NCI-H146 (cell line): Measurements from ENCODE around the gene ST6GALNAC5.
"Not testable (repeated sequence)": the region's sequence is repeated elsewhere in the genome, so short reads cannot be mapped to it uniquely, and the experiment has no call there.

Experiments used
- DNase-seq: peaks from one replicate; lab custom pipeline; 2025; lab: John Stamatoyannopoulos, UW

The ST6GALNAC5 gene

DNA sequence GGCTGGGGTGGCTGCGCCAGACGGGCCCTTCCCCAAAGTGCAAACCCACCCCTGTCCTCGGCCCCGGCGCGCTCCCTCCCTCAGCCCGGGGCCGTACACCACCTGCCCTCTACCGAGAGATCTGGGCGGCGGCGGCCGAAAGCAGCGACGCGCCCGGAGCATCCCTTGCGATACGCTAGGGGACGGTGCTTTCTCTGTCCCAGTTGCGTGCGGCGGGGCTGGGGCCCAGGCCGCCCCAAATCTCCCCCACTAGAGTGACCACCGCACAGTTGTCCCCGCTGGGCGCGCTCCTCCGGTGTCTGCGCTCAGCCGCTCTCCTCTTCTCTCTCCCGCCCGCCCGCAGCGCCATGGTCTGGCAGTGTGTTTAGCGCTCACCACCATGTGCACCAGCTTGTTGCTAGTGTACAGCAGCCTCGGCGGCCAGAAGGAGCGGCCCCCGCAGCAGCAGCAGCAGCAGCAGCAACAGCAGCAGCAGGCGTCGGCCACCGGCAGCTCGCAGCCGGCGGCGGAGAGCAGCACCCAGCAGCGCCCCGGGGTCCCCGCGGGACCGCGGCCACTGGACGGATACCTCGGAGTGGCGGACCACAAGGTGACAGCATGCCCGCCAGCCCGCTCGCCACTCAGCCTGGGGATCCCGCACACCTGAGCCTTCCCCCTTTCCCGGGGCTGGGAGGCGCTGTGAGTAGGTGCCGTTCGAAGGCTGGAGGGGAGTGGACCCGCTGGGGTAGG is 1.0 kb downstream of the ST6GALNAC5 start:
- DNase-seq = peak; percentile 82

DNA sequence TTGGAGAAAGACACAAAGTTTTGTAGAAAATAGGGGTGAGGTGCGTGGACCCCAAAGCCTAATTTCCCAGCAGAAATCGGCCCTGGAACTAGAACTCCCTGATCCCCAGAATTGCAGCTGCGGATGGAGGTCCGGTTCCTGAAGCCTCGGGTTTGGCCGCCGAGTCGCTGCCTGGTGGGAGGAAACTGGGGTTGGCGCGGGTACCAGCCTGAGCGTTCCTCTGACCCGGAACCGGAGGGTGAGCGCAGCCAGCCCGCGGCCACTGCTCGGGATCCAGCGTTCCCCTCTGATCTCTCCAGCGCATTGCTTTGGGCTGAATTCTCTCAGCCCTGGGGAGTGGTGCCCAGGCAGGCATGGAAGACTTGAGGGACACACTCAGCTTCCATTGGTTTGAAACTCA is 1.6 kb downstream of the ST6GALNAC5 start:
- peak; percentile 48 for DNase-seq

DNA sequence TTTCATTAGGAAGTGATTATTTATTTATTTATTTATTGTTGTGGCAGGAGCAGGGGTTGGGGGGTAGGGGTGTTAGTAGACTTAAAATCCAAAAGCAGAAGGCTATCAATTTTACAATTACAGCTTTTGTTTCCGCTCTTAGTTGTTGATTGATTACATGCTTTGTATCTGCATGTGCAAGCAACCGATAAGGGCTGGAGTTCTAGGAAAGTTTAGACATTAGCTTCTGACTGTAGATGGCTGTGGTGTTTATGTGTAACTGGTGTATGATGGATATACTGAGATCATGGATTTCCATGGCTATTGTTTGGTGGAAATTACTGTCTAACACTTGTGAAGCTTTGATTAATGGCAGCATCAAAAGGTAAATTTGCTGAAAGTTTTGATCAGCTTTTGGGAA is 2.8 kb downstream of the ST6GALNAC5 start:
- DNase-seq = no peak

DNA sequence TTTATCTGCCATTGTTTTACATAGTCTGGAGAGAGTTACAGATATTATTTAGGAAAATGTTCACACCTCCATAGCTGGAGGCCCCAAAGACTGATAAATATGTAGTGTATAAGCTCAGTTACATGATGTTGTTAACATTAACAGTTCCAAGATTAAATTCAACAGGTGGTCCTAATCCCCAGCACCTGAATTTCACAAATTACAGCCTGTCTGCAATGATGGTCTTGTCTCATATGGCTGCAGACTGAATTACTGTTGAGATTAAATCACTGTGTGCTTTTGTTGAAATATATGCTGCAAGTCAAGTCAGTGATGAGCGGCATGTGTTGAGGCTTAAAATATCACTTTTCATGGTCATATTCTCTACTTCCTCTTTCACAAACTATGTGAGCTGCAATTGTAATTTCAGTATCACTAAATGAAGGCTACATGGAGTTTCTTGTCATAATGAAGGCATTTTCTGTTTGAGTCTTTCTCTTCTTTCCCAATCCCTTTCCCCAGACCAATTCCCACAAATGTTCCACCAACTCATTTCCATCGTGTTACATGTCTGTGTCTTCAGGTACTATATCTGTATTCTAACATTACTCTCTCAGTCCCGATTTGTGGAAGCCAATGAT is 4.2 kb downstream of the ST6GALNAC5 start:
- DNase-seq = no peak

DNA sequence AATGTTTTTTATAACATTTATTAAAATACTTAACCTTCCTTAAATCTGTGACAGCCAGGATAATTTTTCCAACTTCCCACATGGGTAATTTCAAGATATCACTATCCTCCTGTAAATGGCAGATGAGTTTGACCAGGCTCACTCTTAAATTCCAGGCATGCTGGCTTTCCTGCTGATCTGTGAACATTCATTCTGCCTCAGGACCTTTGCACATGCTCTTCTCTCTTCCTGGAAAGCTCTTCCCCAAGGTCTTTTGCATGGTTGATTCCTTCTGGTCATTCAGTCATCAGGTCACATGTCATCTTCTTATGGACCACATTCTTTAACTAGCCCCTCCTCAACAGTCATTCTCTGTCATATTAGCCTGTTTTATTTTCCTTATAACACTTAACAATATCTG is 5.7 kb downstream of the ST6GALNAC5 start:
- no peak for DNase-seq

DNA sequence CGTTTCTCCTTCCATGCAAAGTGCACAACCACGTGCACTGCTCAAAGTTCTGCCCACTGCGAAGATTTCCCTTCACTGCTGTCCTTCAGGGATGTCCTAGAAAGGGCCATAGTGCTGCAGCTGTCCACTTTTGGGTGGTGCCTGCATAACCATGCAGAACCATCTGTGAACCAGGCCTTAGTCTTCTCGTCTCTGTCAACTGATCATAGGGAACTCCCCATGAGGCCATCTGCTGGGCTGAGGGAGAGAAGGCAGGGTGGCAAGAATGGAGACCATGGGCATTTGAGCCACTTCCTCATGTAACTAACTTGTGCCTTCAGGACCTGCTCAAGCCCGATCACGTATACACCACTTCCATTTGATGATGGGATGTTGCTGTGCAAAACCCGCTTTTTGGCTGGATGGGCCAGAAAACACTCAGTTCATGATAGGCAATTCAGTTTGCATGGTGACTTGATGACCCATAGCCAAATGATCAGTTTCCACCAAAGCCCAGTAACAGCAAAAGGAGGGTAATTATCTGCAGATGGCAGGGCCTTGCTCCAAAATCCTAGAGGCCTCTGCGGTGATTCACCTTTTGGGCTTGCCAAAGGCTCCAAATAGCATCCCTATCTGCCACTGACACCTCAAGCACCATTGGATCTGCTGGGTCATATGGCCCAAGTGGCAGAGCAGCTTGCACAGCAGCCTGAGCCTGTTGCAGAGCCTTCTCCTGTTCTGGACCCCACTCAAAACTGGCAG is 9.5 kb downstream of the ST6GALNAC5 start:
- DNase-seq = no peak

DNA sequence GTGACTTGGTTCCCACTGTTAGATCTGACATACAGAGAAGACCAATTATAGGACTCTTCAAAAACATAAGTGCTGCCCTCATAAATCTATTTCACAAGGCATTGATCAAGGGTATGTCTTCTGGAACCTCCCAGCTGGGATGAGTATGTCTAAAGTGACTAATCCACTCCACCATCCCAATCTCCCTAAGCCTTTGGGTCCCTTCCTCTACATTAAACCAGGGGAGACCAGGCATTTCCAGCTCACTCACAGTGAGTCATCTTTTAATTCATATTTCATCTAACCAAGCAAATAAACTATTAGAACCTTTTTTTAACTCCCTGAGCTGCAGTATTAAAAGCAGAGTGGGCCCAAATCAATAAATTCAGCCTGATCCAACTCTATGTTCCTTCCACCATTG is 11.7 kb downstream of the ST6GALNAC5 start:
- not testable (repeated sequence) for DNase-seq

DNA sequence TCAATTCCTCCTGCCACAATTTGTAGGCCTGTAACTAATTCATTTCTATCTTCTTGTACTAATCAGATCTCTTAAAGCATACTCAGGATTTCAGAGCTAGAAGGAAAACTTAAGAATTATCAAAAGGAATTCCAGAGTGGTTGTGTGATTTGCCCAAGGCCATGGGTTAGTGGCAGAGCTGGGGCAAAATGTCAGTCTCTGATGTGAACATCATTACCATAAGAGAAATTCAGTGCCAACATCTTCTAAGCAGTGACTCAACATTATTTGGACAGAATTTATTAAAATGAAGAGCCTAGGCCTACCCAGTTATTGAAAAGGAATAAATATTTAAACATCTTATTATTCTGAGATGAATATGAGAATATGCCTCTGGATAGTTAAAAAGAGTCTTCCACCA is 14.5 kb downstream of the ST6GALNAC5 start:
- no peak for DNase-seq

DNA sequence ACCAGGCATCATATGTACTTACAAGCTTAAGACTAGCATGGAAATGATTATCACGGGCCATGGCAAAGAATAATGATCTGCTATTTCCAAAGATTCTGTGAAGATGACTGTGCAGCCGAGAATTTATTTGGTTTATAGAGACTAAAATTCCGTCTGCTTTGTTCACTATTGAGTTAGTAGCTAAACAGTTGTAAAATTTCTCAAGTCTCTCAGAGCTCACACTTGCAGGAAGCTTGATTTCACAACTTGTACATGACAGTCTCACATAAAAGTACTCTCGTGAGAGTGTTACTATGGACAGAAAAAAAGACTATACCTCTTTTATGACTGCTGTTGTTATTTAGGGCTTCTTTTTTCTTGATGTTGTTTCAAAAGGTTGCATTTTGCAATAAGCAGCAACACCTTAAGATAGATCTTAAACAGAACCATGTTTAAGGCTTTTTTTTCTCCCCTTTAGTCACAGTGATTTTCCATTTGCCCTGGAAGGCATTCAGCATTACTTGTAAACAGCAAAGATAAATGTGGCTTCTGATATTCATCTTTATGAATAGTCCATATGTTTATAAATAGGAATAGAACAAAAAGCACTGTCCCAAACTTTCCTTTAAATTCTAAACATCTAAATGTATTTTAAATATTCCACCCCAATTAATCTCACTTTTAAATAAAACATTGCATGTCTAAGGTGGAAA is 24.8 kb downstream of the ST6GALNAC5 start:
- no peak for DNase-seq

DNA sequence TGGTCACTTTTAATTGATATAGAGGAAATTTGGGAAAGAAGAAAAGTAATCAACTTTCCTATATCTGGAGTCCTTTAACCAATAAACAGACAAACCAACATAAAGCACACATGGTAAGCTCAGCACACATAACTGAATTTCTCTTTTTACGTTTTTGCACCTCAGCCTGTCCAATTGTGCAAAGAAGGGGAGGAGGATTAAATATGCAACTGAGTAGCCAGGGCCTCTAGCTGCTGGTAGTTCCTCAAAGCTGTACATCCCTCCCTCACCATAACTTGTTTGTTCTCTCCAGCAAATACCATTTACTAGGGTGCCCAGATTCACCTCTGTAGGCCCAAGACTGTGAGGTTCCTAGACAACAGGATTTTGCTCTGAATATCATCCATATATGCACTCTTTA is 25.4 kb downstream of the ST6GALNAC5 start:
- no peak for DNase-seq

DNA sequence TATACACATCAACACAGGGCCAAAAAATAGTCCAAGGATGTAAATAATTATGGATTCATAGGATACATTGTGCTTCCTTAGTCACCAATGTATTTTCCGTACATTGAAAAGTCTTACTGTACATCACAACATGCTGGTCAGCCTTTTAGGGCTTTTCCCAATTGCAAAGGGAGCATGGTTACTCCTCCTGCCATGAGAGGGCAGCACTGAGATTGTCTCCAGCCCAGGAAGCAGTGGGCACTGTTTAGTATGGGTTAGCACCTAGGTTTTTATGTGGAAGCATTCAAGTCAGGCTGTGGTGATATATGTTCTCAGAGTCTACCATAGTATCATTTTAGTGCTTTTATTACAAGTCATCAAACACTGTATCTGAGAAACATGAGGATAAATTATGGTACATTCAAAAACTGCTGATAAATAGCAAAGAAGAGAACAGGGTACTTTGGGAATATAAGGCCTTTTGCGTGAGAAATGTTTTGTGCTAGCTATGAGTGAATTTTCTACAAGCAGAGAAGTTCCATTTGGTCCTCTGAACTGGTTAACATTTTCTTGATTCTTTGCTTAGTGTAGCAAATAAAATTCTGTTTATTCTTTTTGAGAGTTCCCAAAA is 34.0 kb downstream of the ST6GALNAC5 start:
- peak; percentile 61 for DNase-seq

DNA sequence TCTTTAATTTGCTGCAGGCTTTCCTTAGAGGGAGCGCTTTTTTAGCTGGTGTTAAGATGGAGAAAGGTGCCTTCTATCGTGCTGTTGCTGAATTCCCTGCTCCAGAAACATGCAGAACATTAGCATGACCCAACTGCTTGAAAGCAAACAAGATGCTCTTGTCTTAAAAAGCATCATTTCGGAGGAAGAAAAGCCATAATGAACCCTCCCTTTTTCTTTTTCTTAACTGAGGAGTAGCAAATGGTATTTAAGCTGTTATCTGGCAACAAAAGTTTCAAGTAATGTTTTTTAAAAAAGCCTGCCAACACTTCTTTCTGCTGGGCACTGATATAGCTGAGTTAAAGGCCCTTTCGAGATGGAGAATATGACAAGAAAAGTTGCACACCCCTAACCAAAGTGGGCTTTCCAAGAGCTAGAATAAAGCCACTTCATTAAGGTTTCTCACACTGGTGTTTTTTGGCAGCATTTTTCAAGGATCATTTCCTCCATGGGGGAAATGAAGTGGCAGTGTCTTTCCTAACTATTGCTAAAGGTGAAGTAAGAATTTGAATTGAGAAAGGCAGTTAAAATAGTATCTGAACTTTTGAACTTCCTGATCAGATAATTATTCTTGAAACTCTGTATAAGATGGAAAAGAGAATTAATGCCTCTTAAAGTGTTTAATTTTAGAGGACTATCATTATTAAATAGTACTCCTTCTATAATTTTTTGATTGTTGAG is 38.8 kb downstream of the ST6GALNAC5 start:
- DNase-seq = no peak

DNA sequence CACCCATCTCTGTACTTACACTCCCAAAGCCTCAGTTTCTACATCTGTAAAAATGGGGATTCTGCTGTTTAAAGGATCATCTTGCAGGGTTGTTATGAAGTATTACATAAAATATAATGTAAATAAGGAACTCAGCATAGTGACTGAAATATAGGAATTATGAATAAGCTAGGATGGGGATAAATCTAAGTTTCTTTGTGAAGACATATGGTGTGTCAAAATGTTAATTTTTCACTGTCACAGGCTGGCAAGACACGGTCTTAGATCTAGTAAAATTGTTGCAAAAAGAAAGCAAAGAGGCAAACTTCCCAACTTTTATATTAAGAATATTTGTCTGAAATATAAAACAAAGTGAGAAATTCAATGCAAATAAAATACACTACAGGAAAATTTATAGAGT is 42.0 kb downstream of the ST6GALNAC5 start:
- DNase-seq = no peak

DNA sequence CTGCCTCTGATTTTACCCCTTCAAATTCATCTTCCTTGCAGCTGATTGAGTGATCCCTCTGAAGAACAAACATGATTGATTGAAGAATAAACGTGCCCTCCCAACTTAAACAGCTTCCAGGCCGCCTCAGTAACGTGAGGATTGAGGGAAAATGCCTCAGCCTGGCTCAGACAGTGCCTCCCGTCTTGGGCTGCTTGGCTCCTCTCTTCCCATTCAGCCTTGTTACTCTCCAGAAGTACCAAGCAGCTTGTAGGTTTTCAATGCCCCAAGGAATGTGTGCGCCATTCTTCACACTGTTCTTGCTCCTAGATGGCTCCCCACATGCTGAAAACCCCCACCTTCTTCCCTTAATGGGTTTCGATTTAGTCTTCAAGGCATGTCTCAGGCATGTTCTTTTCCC is 51.8 kb downstream of the ST6GALNAC5 start:
- no peak for DNase-seq

DNA sequence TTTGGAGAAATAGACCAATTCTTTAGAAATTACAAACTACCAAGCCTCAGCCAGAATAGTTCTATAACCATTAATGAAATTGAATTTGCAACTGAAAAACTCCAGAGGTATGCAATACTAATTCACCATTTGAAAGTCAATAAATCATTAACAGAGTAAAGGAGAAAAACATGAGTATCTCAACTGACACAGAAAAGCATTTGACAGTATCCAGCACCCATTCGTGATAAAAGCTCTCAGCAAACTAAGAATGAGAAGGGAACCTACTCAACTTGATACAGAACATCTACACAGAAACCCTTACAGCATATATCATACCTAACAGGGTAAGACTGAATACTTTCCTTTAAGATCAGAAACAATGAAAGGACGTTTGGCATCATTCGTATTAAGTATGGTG is 54.3 kb downstream of the ST6GALNAC5 start:
- DNase-seq = no peak

DNA sequence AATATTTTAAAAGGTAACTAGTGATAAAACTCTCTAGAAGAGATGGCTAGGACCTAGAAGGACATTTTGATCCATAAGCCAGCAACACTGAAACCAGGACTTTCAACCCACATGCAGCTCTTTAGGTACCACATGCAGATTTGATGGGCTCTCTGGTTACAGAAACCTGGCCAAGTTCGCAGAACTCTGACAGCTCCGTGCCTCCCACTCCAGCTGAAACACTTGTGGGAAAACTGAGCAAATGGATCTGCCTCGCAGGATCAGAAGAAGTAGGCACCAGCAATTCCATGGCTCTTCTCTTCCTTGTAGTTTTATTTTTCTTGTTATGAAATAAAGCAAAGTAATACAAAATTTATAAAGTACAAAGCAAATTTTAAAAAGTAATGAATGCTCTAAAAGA is 58.5 kb downstream of the ST6GALNAC5 start:
- no peak for DNase-seq

DNA sequence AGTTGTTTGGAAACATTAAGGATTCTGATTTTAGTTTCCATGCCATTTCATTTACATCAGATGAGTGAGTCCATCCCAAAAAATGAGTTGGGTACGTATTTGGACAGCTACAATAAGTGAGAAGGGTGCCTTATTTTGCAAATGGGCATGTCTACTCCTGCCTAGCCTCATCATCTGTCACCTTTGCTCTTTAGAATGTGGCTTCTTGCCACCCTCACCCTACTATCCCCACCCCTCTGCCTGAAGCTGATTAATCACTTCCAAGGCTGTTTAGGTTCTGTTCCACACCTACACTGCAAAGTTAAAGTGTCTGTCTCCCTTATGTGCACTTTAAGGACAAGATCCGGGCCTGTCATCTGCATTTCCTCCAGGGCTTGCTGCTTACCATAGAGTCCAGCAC is 61.2 kb downstream of the ST6GALNAC5 start:
- DNase-seq = no peak

DNA sequence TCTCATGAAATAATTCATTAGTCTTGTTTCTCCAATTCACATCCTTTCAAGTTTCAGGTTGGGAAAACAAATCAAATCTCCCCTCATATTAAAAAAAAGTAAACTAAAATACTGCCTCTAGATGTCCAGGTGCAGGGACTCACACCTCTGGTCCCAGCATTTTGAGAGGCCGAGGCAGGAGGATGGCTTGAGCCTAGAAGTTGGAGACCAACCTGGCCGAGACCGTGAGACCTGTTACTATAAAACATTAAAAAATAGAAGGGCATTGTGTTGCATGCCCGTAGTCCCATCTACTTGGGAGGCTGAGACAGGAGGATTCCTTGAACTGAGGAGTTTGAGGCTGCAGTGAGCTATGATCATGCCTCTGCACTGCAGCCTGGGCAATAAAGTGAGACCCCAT is 61.9 kb downstream of the ST6GALNAC5 start:
- no peak for DNase-seq

DNA sequence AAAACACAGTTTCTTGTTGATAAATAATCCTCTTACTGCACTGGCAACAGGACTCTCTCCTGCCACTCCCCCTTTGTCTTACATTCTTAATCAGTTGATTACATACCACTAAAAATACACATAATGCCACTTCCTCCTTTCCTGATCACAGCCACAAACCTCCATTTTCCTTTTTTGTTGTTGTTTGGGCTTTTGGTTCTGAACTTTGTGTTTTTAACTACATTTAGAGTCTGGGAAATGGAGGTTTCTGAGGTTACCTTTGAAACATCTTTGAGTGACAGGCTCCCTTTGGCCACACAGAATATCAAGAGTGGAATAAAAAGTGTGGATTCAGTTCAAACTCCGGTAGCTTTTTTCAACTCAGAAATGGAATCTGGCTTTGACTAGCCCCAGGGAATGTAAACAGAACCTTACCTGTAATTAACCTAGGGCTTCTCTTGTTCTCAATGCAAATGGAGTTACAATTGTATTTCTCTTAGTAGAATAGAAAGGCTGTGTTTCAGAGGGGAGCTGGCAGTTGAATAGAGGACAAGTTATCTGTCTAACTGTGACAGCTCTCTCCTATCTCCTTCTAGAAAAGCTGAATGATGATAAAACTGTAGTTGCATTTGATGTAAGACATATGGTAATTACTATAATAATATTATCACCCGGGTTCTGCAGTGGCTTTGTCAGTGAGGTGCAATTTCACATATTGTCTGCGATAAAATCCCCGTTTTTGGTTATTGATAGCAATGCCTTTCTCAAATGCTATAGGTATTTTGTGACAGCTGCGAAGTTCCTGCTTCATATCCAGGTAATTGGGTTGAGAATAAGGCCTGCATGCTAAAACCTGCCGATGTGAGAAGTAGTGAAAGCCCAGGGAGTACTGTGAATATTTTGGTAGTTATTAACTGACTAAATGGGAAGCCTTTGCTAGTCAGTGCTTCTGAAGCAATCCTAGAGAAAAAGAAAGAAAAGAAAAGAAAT is 66.9 kb downstream of the ST6GALNAC5 start:
- DNase-seq = peak; percentile 90

DNA sequence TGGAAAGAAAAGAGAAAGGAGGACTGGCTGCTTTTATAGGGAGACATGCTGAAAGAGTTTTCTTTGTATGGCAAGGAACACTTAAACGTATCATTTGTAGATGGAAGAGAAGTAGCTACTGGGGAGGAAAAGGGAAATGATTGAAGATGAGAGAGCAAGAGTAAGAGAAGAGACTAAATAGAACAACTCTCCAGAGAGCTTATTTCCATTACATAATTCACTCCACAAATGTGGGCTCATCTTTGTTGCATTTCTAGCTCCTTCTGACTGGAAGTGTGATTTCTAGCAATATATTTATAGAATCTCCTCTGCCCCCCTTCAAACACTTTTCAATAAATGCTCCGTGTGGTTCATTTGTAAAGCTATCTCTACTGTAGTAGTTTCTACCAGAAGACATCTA is 71.0 kb downstream of the ST6GALNAC5 start:
- DNase-seq = no peak
